SK-N-SH (cell line): ENCODE results near the gene ROBO3. TPM values are rescaled to one million over a fixed set of nuclear protein-coding genes. Genes with fewer than 3 reads are reported as not detected.

Experiments
- CTCF ChIA-PET: fragments of 300-600, 350-600 bp; formaldehyde crosslinking; extraction: SDS; loops from one replicate; lab custom pipeline; 2021; lab: Yijun Ruan, JAX
- POLR2A ChIA-PET: fragments of 350-600 bp; sonication (Branson Sonifier 250); formaldehyde crosslinking; extraction: SDS; loops from one replicate; lab custom pipeline; 2020; ENCODE audit warnings: antibody characterized with exemption, inconsistent platforms; lab: Yijun Ruan, JAX
- DNase-seq: peaks from one replicate; pipeline ENCODE4 v3.0.0; 2012
- H2AFZ ChIP-seq: fragments of 200-600 bp; sonication (generic); 2 replicates; pipeline ENCODE4 v1.8.1; 2016; ENCODE audit warnings: antibody characterized with exemption, mild to moderate bottlenecking, low read depth
- H3F3A ChIP-seq: fragments of 200-600 bp; sonication (generic); replicated peaks from 2 replicates; pipeline ENCODE3; 2016; ENCODE audit warnings: antibody characterized with exemption, mild to moderate bottlenecking; ENCODE audit not compliant: insufficient read depth
- H3K27ac ChIP-seq, 2 experiments: fragments of 200-500 bp in 1 of 2; fragments of 200-600 bp in 1 of 2; sonication (Bioruptor generic) in 1 of 2; sonication (generic), shearing (Covaris generic) in 1 of 2; 2 replicates each; pipeline versions ENCODE4 v1.5.1 to v1.6.1; 2014 to 2016; ENCODE audit warnings: low read depth in 2 of 2, inconsistent platforms in 1 of 2, low read length in 1 of 2, mild to moderate bottlenecking in 1 of 2, mixed read lengths in 1 of 2
- H3K27me3 ChIP-seq: fragments of 200-600 bp; sonication (generic), shearing (Covaris generic); 2 replicates; pipeline ENCODE4 v1.6.1; 2016; ENCODE audit warnings: mixed run types; ENCODE audit not compliant: insufficient read depth
- H3K36me3 ChIP-seq, 2 experiments: fragments of 200-500 bp in 1 of 2; fragments of 200-600 bp in 1 of 2; sonication (Bioruptor generic) in 1 of 2; sonication (generic) in 1 of 2; replicated peaks in 1 of 2; 2 replicates each; pipeline versions ENCODE3 to v1.5.1; 2014 to 2016; ENCODE audit warnings: low read length in 1 of 2, mild to moderate bottlenecking in 1 of 2; ENCODE audit not compliant: insufficient read depth in 2 of 2, control insufficient read depth in 1 of 2
- H3K4me1 ChIP-seq, 2 experiments: fragments of 200-500 bp in 1 of 2; fragments of 200-600 bp in 1 of 2; sonication (Bioruptor generic) in 1 of 2; sonication (generic), shearing (Covaris generic) in 1 of 2; 2 replicates each; pipeline versions ENCODE4 v1.5.1 to v1.6.1; 2014 to 2016; ENCODE audit warnings: low read depth in 1 of 2, low read length in 1 of 2, mixed run types in 1 of 2; ENCODE audit not compliant: insufficient read depth in 2 of 2, control insufficient read depth in 1 of 2
- H3K4me2 ChIP-seq: fragments of 200-600 bp; sonication (generic), shearing (Covaris generic); 2 replicates; pipeline ENCODE4 v1.6.1; 2017; ENCODE audit warnings: mixed run types
- H3K4me3 ChIP-seq, 2 experiments: fragments of 200-500 bp in 1 of 2; fragments of 200-600 bp in 1 of 2; sonication (Bioruptor generic) in 1 of 2; sonication (generic), shearing (Covaris generic) in 1 of 2; 2 replicates each; pipeline versions ENCODE4 v1.5.1 to v1.8.1; 2014 to 2016; ENCODE audit warnings: low read depth in 2 of 2, inconsistent platforms in 1 of 2, low read length in 1 of 2, mild to moderate bottlenecking in 1 of 2, mixed read lengths in 1 of 2, moderate library complexity in 1 of 2
- H3K79me2 ChIP-seq: fragments of 200-600 bp; sonication (generic); 2 replicates; pipeline ENCODE4 v1.8.1; 2017; ENCODE audit warnings: mild to moderate bottlenecking; ENCODE audit not compliant: insufficient read depth
- H3K9ac ChIP-seq: fragments of 200-600 bp; sonication (generic); 2 replicates; pipeline ENCODE4 v1.6.1; 2017; ENCODE audit warnings: mixed run types
- H3K9me2 ChIP-seq: fragments of 200-600 bp; sonication (generic); 2 replicates; pipeline ENCODE4 v1.6.1; 2017; ENCODE audit warnings: mixed run types
- H3K9me3 ChIP-seq: fragments of 200-600 bp; sonication (generic); 2 replicates; pipeline ENCODE4 v1.6.1; 2017; ENCODE audit warnings: mixed run types, mild to moderate bottlenecking, moderate library complexity
- H4K20me1 ChIP-seq: fragments of 200-600 bp; sonication (generic); 2 replicates; pipeline ENCODE4 v1.6.1; 2017; ENCODE audit warnings: mild to moderate bottlenecking, mixed run types; ENCODE audit not compliant: insufficient read depth
- CHD2 ChIP-seq: fragments of 150-350 bp; IDR thresholded peaks from 2 replicates; pipeline ENCODE4 v1.6.1; 2018; ENCODE audit warnings: low read length; ENCODE audit not compliant: partially characterized antibody
- ELF1 ChIP-seq: IDR thresholded peaks from 2 replicates; pipeline ENCODE4 v1.4.0; 2012
- EP300 ChIP-seq, 2 experiments: IDR thresholded peaks; 2 replicates each; pipeline versions ENCODE4 v1.4.0 to v1.6.1; 2012; ENCODE audit warnings: borderline replicate concordance in 1 of 2, low read depth in 1 of 2, low read length in 1 of 2
- EZH2phosphoT487 ChIP-seq: fragments of 200-600 bp; sonication (generic); IDR thresholded peaks from 2 replicates; pipeline ENCODE4 v1.6.1; 2017; ENCODE audit warnings: low read depth, mixed run types, mild to moderate bottlenecking, antibody characterized with exemption, moderate library complexity, borderline replicate concordance
- FOXM1 ChIP-seq: IDR thresholded peaks from 2 replicates; pipeline ENCODE4 v1.4.0; 2012; ENCODE audit warnings: low read depth, mild to moderate bottlenecking
- GABPA ChIP-seq: IDR thresholded peaks from 2 replicates; pipeline ENCODE4 v1.4.0; 2012; ENCODE audit warnings: low read depth, mild to moderate bottlenecking
- GATA2 ChIP-seq: sonication (generic); formaldehyde crosslinking; IDR thresholded peaks from 2 replicates; pipeline ENCODE4 v1.5.0; 2020; ENCODE audit warnings: mild to moderate bottlenecking, missing genetic modification reagents
- JUND ChIP-seq: IDR thresholded peaks from 2 replicates; pipeline ENCODE4 v1.4.0; 2012
- MEF2A ChIP-seq: IDR thresholded peaks from 2 replicates; pipeline ENCODE4 v1.4.0; 2012; ENCODE audit warnings: low read depth, borderline replicate concordance
- POLR2AphosphoS5 ChIP-seq: IDR thresholded peaks from 2 replicates; pipeline ENCODE4 v1.6.1; 2012; ENCODE audit warnings: low read depth, low read length
- RAD21 ChIP-seq: IDR thresholded peaks from 2 replicates; pipeline ENCODE4 v1.6.1; 2012; ENCODE audit warnings: mild to moderate bottlenecking, low read length
- RFX5 ChIP-seq: IDR thresholded peaks from 2 replicates; pipeline ENCODE4 v1.6.1; 2012; ENCODE audit warnings: mild to moderate bottlenecking, improper control_type of control experiment, low read length
- TEAD4 ChIP-seq: IDR thresholded peaks from 2 replicates; pipeline ENCODE4 v1.4.0; 2012; ENCODE audit warnings: mild to moderate bottlenecking, borderline replicate concordance; ENCODE audit not compliant: insufficient read depth
- ZBTB33 ChIP-seq: IDR thresholded peaks from 2 replicates; pipeline ENCODE4 v1.4.0; 2012; ENCODE audit warnings: low read depth, borderline replicate concordance
- WGBS: methylation state at CpG from one replicate; pipeline ENCODE4 v1.1.6; 2017; ENCODE audit warnings: low lambda C conversion rate; 5-methylcytosine and 5-hydroxymethylcytosine counted together
- polyA plus RNA-seq, 3 experiments: library from polyadenylated mRNA; depleted of rRNA; stranded (reverse); fragments of >200 nt; gene quantifications; 2 replicates each; pipeline ENCODE4 v1.2.3, GENCODE V29; 2012
- TF ChIP-seq, protein P1 (sequence below): IDR thresholded peaks from 2 replicates; pipeline ENCODE4; 2012
- TF ChIP-seq, protein P2 (sequence below): fragments of 150-350 bp; IDR thresholded peaks from 2 replicates; pipeline ENCODE4 v1.6.1; 2017; ENCODE audit warnings: antibody characterized with exemption, low read length, low read depth, borderline replicate concordance

ROBO3 gene
- polyA plus RNA-seq, 1 of the 3 experiments (the other 2 are of a cell fraction), result 59.8 TPM

DNA sequence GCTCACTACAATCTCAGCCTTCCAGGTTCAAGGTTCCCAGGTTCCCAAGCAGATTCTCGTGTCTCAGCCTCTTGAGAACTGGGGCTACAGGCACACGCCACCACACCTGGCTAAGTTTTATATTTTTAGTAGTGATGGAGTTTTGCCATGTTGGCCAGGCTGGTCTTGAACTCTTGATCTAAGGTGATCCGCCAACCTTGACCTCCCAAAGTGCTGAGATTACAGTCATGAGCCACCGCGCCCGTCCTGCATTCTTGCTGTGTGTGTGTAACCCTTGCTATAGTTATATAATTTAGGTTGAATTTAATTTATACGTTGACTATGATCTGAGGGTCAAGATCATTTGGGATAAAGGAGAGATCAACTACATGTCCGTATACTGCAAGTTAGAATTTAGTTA, 29.3 kb upstream of the ROBO3 start:
- Histone ChIP-seq H3K4me1 (peaks cover 2 to 3% of the 10 kb centered on the region in 2 experiments; a peak in 2 of 4 replicates), H3F3A (peaks cover 10% of the 10 kb centered on the region), H3K4me3 (no peak overlapping the region), H3K79me2 (no peaks in the 10 kb centered on the region), H3K27ac (no peak overlapping the region), H2AFZ (peak overlapping the region; percentile 74), H3K27me3 (no peaks in the 10 kb centered on the region; the same call in none of the 2 replicates), H3K36me3 (no peaks in the 10 kb centered on the region), H3K9ac (no peak overlapping the region), H3K9me2 (no peaks in the 10 kb centered on the region), H3K4me2 (no peak overlapping the region), H3K9me3 (no peaks in the 10 kb centered on the region), H4K20me1 (no peaks in the 10 kb centered on the region)
- 96% methylated on average over 8 of the region's 8 CpGs for WGBS
- no peak for DNase-seq
- TF ChIP-seq CHD2 (no peak), FOXM1 (no peak), RFX5 (no peak), RAD21 (no peak), GABPA (no peak), JUND (no peak), EP300 (IDR thresholded peaks at IDR 0.05; ENCODE audit: borderline replicate concordance in 1 of 2, low read depth in 1 of 2, low read length in 1 of 2) (no peak), EZH2phosphoT487 (no peak), GATA2 (CRISPR knock-in tag) (no peak), ZBTB33 (no peak), POLR2AphosphoS5 (no peak), TEAD4 (no peak), MEF2A (no peak), ELF1 (no peak)
- TF ChIP-seq, protein P1, sequence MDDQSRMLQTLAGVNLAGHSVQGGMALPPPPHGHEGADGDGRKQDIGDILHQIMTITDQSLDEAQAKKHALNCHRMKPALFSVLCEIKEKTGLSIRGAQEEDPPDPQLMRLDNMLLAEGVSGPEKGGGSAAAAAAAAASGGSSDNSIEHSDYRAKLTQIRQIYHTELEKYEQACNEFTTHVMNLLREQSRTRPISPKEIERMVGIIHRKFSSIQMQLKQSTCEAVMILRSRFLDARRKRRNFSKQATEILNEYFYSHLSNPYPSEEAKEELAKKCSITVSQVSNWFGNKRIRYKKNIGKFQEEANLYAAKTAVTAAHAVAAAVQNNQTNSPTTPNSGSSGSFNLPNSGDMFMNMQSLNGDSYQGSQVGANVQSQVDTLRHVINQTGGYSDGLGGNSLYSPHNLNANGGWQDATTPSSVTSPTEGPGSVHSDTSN, result no peak
- TF ChIP-seq, protein P2, sequence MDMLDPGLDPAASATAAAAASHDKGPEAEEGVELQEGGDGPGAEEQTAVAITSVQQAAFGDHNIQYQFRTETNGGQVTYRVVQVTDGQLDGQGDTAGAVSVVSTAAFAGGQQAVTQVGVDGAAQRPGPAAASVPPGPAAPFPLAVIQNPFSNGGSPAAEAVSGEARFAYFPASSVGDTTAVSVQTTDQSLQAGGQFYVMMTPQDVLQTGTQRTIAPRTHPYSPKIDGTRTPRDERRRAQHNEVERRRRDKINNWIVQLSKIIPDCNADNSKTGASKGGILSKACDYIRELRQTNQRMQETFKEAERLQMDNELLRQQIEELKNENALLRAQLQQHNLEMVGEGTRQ, result no peak
- ChIA-PET POLR2A (no interaction called here), CTCF (interaction anchor here (0.8 to 17.8 kb wide), 22 partner anchors 10 to 434 kb away, joined by 3 to 220 read pairs (median 7); partner anchors contain the start of genes ROBO3 and VSIG2)
